H4 (cell line): ENCODE results near the gene BEST4. TPM values are rescaled to one million over a fixed set of nuclear protein-coding genes. Genes with fewer than 3 reads are reported as not detected.

Experiments
- total RNA-seq: library from RNA; depleted of rRNA; stranded (reverse); fragments of >200 nt; shearing (Covaris generic); gene quantifications from 2 replicates; pipeline ENCODE4 v1.2.3, GENCODE V29; 2014; rRNA removed

Gene BEST4
- total RNA-seq, 1 experiment from 2014 or later = not detected

Other genes starting within 250 kb of the BEST4 start
- gene TMEM53, start 113.7 kb downstream of the BEST4 start, total RNA-seq = 11.3 and 18.4 TPM in 2 replicates
- not detected in 2 replicates for gene ARMH1, start 113.5 kb downstream of the BEST4 start, total RNA-seq
- gene RNU5D-1, start 57.0 kb downstream of the BEST4 start, total RNA-seq = not detected in 2 replicates
- 81.8 and 82.2 TPM in 2 replicates for gene KIF2C, start 48.3 kb downstream of the BEST4 start, total RNA-seq
- 4,339 and 5,019 TPM in 2 replicates for gene RPS8, start 12.6 kb downstream of the BEST4 start, total RNA-seq
- gene PLK3, start 12.2 kb upstream of the BEST4 start, total RNA-seq = 1.3 and 4.6 TPM in 2 replicates
- 0.12 TPM in 1 of 2 replicates, not detected in the other for gene DYNLT4, start 19.2 kb upstream of the BEST4 start, total RNA-seq
- 2.5 and 2.6 TPM in 2 replicates for gene BTBD19, start 20.4 kb upstream of the BEST4 start, total RNA-seq
- 0.10 TPM in 1 of 2 replicates, not detected in the other for gene PTCH2, start 55.1 kb upstream of the BEST4 start, total RNA-seq
- 51.5 and 60.6 TPM in 2 replicates for gene EIF2B3, start 198.4 kb upstream of the BEST4 start, total RNA-seq
- 16.7 and 20.9 TPM in 2 replicates for gene HECTD3, start 223.2 kb upstream of the BEST4 start, total RNA-seq
- gene UROD, start 224.1 kb upstream of the BEST4 start, total RNA-seq = 125 and 128 TPM in 2 replicates